AG09309 (cell line): ENCODE measurements around the gene CACNA1I.

Source experiments
- DNase-seq: peaks from one replicate; pipeline ENCODE4 v3.0.0-alpha.2; 2010; ENCODE audit warnings: low read depth
- H3K4me3 ChIP-seq: 2 replicates; pipeline ENCODE4 v1.5.1; 2011; ENCODE audit warnings: mild to moderate bottlenecking, low read depth, low read length, moderate library complexity; ENCODE audit not compliant: control insufficient read depth
- TF ChIP-seq, protein P1 (sequence below): IDR thresholded peaks from 2 replicates; pipeline ENCODE4 v1.5.1; 2011; ENCODE audit warnings: mild to moderate bottlenecking, low read depth, low read length, inconsistent platforms; ENCODE audit not compliant: insufficient read depth, control insufficient read depth; ENCODE audit errors: missing control alignments

CACNA1I gene

GRCh38 chr22:39629851-39630250 is 59.3 kb downstream of the CACNA1I start:
- no peak for DNase-seq
- TF ChIP-seq, protein P1, sequence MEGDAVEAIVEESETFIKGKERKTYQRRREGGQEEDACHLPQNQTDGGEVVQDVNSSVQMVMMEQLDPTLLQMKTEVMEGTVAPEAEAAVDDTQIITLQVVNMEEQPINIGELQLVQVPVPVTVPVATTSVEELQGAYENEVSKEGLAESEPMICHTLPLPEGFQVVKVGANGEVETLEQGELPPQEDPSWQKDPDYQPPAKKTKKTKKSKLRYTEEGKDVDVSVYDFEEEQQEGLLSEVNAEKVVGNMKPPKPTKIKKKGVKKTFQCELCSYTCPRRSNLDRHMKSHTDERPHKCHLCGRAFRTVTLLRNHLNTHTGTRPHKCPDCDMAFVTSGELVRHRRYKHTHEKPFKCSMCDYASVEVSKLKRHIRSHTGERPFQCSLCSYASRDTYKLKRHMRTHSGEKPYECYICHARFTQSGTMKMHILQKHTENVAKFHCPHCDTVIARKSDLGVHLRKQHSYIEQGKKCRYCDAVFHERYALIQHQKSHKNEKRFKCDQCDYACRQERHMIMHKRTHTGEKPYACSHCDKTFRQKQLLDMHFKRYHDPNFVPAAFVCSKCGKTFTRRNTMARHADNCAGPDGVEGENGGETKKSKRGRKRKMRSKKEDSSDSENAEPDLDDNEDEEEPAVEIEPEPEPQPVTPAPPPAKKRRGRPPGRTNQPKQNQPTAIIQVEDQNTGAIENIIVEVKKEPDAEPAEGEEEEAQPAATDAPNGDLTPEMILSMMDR, result no peak
- H3K4me3 ChIP-seq, result no peak overlapping the region

DNA sequence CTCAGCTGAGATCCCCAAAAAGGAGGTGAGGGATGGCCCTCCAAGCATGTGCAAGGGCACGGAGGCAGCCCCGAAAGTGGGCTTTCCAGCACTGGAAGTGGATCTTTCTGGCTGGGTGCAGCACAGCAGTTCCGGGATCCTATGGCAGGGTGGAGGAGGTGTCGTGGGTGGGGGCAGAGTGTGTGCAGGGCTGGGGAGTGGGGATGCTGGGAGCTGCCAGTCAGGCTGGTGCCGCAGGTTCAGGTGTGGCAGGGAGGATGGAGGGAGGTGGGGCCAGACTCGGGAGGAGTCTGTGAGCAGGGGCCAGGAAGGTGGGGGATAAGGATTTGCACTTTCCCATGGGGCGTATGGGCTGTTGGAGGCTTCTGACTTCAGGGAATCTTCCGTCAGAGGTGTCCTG is 60.2 kb downstream of the CACNA1I start:
- no peak overlapping the region for H3K4me3 ChIP-seq
- TF ChIP-seq, protein P1, result no peak
- no peak for DNase-seq

DNA sequence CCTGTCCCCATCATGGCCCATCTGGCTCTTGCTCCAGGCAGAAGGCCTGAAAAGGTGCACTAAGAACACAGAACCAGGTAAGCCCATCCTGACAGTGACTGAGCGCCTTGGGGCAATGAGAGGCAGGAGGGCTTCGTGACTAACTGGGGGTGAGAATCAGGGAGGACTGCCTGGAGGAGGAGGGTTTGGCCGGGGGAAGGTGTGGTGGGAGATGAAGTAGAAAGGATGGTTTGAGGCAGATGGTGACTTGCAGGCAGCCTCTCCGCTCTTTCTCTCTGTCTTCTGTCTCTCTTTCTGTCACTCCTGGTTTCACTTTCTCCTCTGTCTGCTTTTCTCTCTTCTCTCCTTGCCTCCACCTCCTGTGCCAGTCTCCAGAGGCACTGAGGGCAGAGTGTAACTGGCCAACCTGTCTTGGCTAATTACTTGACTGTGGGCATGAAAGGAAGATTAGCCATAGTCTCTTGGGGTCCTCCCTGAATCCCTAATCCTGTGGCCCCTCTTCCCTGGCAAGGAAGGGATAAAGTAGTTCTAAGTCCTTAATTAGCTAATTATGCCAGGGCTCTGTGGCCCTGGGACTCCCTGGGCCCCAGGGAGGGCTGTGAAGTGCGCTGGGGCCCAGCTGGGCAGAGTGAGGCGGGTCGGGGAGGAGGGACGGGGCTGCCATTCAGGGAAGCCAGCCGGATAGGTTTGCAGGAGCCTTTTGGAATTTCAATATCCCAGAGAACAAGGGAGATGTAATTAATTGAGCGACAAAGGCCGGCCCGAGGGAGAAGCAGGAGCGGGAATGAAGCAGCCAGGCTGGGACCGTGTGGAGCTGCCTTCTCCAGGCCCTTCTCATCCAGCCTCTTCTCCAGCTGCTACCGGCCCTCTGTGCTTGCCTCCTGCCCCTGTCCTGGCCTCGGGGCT is 61.1 kb downstream of the CACNA1I start:
- TF ChIP-seq, protein P1, result no peak
- DNase-seq, result no peak
- H3K4me3 ChIP-seq, result no peak overlapping the region

- peak; percentile 38 for DNase-seq
- no peak overlapping the region for H3K4me3 ChIP-seq
- TF ChIP-seq, protein P1, result no peak
Measured at GRCh38 chr22:39634530-39635405, 64.2 kb downstream of the CACNA1I start.

DNA sequence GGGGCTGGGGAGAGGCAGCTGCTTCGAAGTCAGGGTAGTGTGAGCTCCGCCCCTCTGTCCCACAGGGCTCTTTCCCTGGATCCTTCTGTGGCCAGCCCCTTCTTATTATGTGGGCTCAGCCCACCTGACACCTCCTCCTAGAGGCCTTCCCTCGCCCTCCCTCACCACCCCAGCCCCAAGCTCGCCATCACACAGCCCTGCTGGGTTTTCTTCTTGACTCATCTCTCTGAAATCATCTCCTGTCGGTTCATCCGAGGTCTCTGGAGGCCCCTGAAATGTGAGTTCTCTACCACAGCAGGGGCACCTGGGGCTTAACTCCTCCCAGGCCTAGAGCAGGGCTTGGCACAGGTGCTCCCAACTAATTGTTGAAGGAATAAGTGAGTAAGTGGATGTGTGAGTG is 65.2 kb downstream of the CACNA1I start:
- TF ChIP-seq, protein P1, result no peak
- no peak overlapping the region for H3K4me3 ChIP-seq
- no peak for DNase-seq

GRCh38 chr22:39638958-39639357 is 68.4 kb downstream of the CACNA1I start:
- DNase-seq, result no peak
- H3K4me3 ChIP-seq, result no peak overlapping the region
- TF ChIP-seq, protein P1, result no peak
